HepG2 (cell line): ENCODE results near the gene DCTN4.

Source experiments
- ETS1 ChIP-seq: sonication (generic); formaldehyde crosslinking; IDR thresholded peaks from 2 replicates; pipeline ENCODE4 v1.4.0; 2020; ENCODE audit warnings: missing genetic modification reagents
- NFIC ChIP-seq: IDR thresholded peaks from 2 replicates; pipeline ENCODE4 v1.6.1; 2012; ENCODE audit warnings: mild to moderate bottlenecking, low read length, inconsistent platforms
- NR2C2 ChIP-seq: sonication (generic); formaldehyde crosslinking; IDR thresholded peaks from 2 replicates; pipeline ENCODE4 v1.4.0; 2020; ENCODE audit warnings: missing genetic modification reagents, mild to moderate bottlenecking, moderate library complexity, borderline replicate concordance
- PHF5A ChIP-seq: IDR thresholded peaks from one replicate; pipeline ENCODE4 v1.6.1; 2018; ENCODE audit warnings: low read depth, missing genetic modification reagents; ENCODE audit not compliant: unreplicated experiment
- REL ChIP-seq: sonication (generic); formaldehyde crosslinking; conservative IDR thresholded peaks from 2 replicates; pipeline ENCODE4 v1.8.0; 2022; ENCODE audit warnings: mild to moderate bottlenecking, missing genetic modification reagents, moderate library complexity

GRCh38 chr5:150797384-150797783 is 38.6 kb upstream of the DCTN4 start:
- TF ChIP-seq REL (CRISPR knock-in tag) = no peak
- TF ChIP-seq NR2C2 = no peak
- TF ChIP-seq ETS1 (CRISPR knock-in tag) = no peak
- TF ChIP-seq PHF5A = no peak
- TF ChIP-seq NFIC = no peak
